ENCODE measurements around the gene PPP1R12B.
"Not testable (repeated sequence)": the region's sequence is repeated elsewhere in the genome, so short reads cannot be mapped to it uniquely, and the experiment has no call there.

Gene PPP1R12B

DNA sequence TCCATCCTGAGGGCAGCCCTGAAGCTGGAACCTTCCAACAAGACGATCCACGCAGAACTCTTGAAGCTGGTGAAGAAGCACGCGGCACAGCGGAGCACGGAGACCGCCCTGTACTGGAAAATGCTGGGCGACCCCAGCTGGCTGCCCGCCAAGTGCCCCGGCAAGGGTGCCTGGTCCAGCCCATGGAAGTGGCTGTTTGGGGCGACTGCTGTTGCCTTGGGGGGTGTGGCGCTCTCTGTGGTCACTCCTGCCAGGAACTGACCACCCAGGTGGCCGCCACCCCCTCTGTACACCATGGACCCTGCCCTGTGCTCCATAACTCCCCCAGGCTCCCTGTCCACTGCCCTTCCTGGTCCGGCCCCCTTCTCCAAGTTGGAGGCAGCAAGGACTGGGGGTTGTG, 90.8 kb downstream of the PPP1R12B start:
- ATAC-seq (ENCODE audit: insufficient read depth, low read depth) (no peak), DNase-seq (no peak)
- Histone ChIP-seq H3K27ac (ENCODE audit: low read length) (no peak overlapping the region), H3K36me3 (ENCODE audit: insufficient read depth, low read length) (peaks cover 41% of the 10 kb centered on the region), H4K20me1 (ENCODE audit: insufficient read depth, low read length) (no peaks in the 10 kb centered on the region), H3K4me2 (ENCODE audit: insufficient read depth, low read length) (no peak overlapping the region), H3K9me3 (ENCODE audit: insufficient read depth, low read length, severe bottlenecking) (no peaks in the 10 kb centered on the region), H3K79me2 (ENCODE audit: insufficient read depth, low read length) (no peaks in the 10 kb centered on the region), H3K9ac (ENCODE audit: low read depth, low read length) (no peak overlapping the region), H2AFZ (ENCODE audit: low read depth, low read length) (no peak overlapping the region), H3K27me3 (ENCODE audit: insufficient read depth, low read length, poor library complexity) (no peaks in the 10 kb centered on the region), H3K4me1 (ENCODE audit: insufficient read depth, low read length) (no peaks in the 10 kb centered on the region), H3K4me3 (ENCODE audit: low read depth in 1 of 2, low read length in 2 of 2) (no peak overlapping the region)
- TF ChIP-seq, protein P1, sequence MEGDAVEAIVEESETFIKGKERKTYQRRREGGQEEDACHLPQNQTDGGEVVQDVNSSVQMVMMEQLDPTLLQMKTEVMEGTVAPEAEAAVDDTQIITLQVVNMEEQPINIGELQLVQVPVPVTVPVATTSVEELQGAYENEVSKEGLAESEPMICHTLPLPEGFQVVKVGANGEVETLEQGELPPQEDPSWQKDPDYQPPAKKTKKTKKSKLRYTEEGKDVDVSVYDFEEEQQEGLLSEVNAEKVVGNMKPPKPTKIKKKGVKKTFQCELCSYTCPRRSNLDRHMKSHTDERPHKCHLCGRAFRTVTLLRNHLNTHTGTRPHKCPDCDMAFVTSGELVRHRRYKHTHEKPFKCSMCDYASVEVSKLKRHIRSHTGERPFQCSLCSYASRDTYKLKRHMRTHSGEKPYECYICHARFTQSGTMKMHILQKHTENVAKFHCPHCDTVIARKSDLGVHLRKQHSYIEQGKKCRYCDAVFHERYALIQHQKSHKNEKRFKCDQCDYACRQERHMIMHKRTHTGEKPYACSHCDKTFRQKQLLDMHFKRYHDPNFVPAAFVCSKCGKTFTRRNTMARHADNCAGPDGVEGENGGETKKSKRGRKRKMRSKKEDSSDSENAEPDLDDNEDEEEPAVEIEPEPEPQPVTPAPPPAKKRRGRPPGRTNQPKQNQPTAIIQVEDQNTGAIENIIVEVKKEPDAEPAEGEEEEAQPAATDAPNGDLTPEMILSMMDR (IDR thresholded peaks at IDR 0.05; ENCODE audit: borderline replicate concordance, extremely low read depth, low read length, poor library complexity, severe bottlenecking) = no peak
- TF ChIP-seq EZH2 (IDR thresholded peaks at IDR 0.05; ENCODE audit: borderline replicate concordance, low read depth, low read length, severe bottlenecking) = no peak

DNA sequence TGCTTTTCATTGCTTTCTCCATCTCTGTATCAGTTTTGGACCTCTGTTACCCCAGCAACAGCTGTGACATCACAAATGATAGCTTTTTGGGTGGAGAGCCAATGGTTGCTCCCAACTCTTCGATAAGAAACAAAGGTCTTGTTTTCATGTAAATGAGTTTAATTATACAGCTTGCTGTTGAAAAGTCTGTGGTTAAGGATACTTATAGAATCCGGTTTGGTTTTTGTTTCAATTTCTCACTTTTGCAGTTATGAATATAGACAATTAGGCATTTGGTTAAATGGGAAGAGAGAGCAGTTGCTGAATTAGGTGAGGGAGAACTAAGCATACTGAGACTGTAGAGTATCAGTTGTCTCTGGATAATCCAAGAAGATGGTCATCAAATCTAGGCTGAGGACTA, 99.6 kb downstream of the PPP1R12B start:
- not testable (repeated sequence) for H3K79me2 ChIP-seq (ENCODE audit: insufficient read depth, low read length); H3K4me1 ChIP-seq (ENCODE audit: insufficient read depth, low read length); H3K27me3 ChIP-seq (ENCODE audit: insufficient read depth, low read length, poor library complexity); H3K9me3 ChIP-seq (ENCODE audit: insufficient read depth, low read length, severe bottlenecking); H3K4me3 ChIP-seq (ENCODE audit: low read depth in 1 of 2, low read length in 2 of 2); H4K20me1 ChIP-seq (ENCODE audit: insufficient read depth, low read length); H3K9ac ChIP-seq (ENCODE audit: low read depth, low read length); H3K36me3 ChIP-seq (ENCODE audit: insufficient read depth, low read length); ATAC-seq (ENCODE audit: insufficient read depth, low read depth); DNase-seq; H3K27ac ChIP-seq (ENCODE audit: low read length); H2AFZ ChIP-seq (ENCODE audit: low read depth, low read length); H3K4me2 ChIP-seq (ENCODE audit: insufficient read depth, low read length)

DNA sequence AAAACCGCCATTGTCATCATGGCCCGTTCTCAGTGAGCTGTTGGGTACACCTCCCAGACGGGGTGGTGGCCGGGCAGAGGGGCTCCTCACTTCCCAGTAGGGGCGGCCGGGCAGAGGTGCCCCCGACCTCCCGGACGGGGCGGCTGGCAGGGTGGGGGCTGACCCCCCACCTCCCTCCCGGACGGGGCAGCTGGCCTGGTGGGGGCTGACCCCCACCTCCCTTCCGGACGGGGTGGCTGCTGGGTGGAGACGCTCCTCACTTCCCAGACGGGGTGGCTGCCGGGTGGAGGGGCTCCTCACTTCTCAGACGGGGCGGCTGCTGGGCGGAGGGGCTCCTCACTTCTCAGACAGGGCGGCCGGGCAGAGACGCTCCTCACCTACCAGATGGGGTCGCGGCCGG, 103.1 kb downstream of the PPP1R12B start:
- H3K9ac ChIP-seq (ENCODE audit: low read depth, low read length); H3K27ac ChIP-seq (ENCODE audit: low read length); H3K9me3 ChIP-seq (ENCODE audit: insufficient read depth, low read length, severe bottlenecking); H4K20me1 ChIP-seq (ENCODE audit: insufficient read depth, low read length); H3K79me2 ChIP-seq (ENCODE audit: insufficient read depth, low read length); H3K36me3 ChIP-seq (ENCODE audit: insufficient read depth, low read length); H3K4me2 ChIP-seq (ENCODE audit: insufficient read depth, low read length); H3K27me3 ChIP-seq (ENCODE audit: insufficient read depth, low read length, poor library complexity); H3K4me3 ChIP-seq (ENCODE audit: low read depth in 1 of 2, low read length in 2 of 2); DNase-seq; H3K4me1 ChIP-seq (ENCODE audit: insufficient read depth, low read length); H2AFZ ChIP-seq (ENCODE audit: low read depth, low read length); ATAC-seq (ENCODE audit: insufficient read depth, low read depth): not testable (repeated sequence)

DNA sequence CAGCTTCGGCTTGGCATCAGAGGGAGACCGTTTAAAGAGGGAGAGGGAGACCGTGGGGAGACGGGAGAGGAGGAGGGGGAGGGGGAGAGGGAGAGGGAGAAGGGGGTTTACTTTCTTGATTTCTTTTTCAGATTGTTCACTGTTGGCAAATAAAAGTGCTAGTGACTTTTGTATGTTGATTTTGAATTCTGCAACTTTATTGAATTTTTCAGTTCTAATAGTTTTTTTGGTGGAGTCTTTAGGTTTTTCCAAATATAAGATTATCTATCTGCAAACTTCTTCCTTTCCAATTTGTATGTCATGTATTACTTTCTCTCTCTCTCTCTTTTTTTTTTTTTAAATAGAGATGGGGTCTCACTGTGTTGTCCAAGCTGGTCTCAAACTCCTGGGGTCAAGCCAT, 104.0 kb downstream of the PPP1R12B start:
- TF ChIP-seq, protein P1 (IDR thresholded peaks at IDR 0.05; ENCODE audit: borderline replicate concordance, extremely low read depth, low read length, poor library complexity, severe bottlenecking) = no peak
- no peak for TF ChIP-seq EZH2 (IDR thresholded peaks at IDR 0.05; ENCODE audit: borderline replicate concordance, low read depth, low read length, severe bottlenecking)
- Histone ChIP-seq H3K4me2 (ENCODE audit: insufficient read depth, low read length) (no peak overlapping the region), H3K36me3 (ENCODE audit: insufficient read depth, low read length) (no peaks in the 10 kb centered on the region; the same call in 1 of the 2 replicates), H3K79me2 (ENCODE audit: insufficient read depth, low read length) (no peaks in the 10 kb centered on the region), H3K4me1 (ENCODE audit: insufficient read depth, low read length) (no peaks in the 10 kb centered on the region), H3K9ac (ENCODE audit: low read depth, low read length) (no peak overlapping the region), H3K27ac (ENCODE audit: low read length) (no peak overlapping the region), H2AFZ (ENCODE audit: low read depth, low read length) (no peak overlapping the region), H3K27me3 (ENCODE audit: insufficient read depth, low read length, poor library complexity) (no peaks in the 10 kb centered on the region), H3K9me3 (ENCODE audit: insufficient read depth, low read length, severe bottlenecking) (no peaks in the 10 kb centered on the region), H4K20me1 (ENCODE audit: insufficient read depth, low read length) (no peaks in the 10 kb centered on the region), H3K4me3 (ENCODE audit: low read depth in 1 of 2, low read length in 2 of 2) (no peak overlapping the region)
- DNase-seq = no peak
- ATAC-seq (ENCODE audit: insufficient read depth, low read depth) = no peak

DNA sequence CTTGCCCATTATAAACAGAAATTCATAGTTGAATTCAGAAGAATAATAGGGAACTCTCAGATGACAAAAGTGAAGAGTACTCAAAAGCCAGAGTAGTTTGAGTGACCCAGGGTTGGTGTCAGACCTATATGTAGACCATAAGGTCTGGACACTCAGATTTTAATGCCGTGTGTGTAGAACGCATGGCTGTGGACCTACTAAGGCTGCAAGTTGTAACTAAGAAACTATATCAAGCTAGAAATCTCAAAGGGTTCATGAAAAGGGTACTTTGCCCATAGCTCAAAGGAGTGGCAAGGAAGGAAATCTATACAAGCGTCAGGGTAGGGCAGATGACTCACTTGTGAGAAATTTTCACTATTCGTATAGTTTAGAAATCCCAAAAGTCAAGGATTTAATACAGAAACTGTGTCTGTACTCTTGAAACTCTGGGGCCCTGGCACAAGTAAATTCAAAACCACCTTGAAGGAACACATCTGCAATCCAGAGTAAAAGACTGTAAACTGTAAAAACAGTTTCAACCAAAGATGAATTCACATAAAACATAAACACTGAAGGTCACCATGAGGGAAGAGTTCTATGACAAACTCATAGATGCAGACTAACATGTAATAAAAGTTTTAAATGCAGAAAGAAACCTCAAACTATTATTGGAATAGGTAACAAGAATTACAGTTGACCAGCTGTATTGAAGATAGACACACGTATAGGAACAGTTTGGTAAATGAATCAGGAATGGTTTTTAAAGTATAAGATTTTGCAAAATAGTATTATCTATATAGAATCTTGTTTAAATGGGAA, 108.1 kb downstream of the PPP1R12B start:
- H3K4me2 ChIP-seq (ENCODE audit: insufficient read depth, low read length); H3K9ac ChIP-seq (ENCODE audit: low read depth, low read length); H3K36me3 ChIP-seq (ENCODE audit: insufficient read depth, low read length); H3K4me3 ChIP-seq (ENCODE audit: low read depth in 1 of 2, low read length in 2 of 2); H3K79me2 ChIP-seq (ENCODE audit: insufficient read depth, low read length); H3K4me1 ChIP-seq (ENCODE audit: insufficient read depth, low read length); H2AFZ ChIP-seq (ENCODE audit: low read depth, low read length); H3K9me3 ChIP-seq (ENCODE audit: insufficient read depth, low read length, severe bottlenecking); H3K27me3 ChIP-seq (ENCODE audit: insufficient read depth, low read length, poor library complexity); H4K20me1 ChIP-seq (ENCODE audit: insufficient read depth, low read length); H3K27ac ChIP-seq (ENCODE audit: low read length); DNase-seq; ATAC-seq (ENCODE audit: insufficient read depth, low read depth): not testable (repeated sequence)

DNA sequence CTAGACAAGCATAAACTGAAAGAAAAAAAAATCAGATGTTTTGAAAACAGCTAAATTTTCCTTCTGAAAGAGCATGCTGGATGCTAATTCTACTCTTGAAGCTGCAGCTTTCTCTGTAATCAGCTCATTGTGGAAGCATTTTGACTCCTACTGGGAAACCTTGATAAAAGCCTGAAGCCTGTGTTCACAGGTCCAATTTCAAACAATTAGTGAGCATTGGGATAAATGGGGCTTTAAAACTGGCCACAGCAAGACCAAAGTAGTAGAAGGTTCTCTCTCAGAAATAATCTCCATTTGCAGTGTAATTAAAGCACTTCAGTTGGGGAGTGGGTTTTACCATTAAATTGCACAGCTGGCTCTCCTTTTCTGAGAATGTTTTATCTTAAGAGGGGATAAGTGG, 110.2 kb downstream of the PPP1R12B start:
- H3K27me3 ChIP-seq (ENCODE audit: insufficient read depth, low read length, poor library complexity); H3K4me2 ChIP-seq (ENCODE audit: insufficient read depth, low read length); ATAC-seq (ENCODE audit: insufficient read depth, low read depth); H3K9me3 ChIP-seq (ENCODE audit: insufficient read depth, low read length, severe bottlenecking); H3K79me2 ChIP-seq (ENCODE audit: insufficient read depth, low read length); H3K4me3 ChIP-seq (ENCODE audit: low read depth in 1 of 2, low read length in 2 of 2); H3K36me3 ChIP-seq (ENCODE audit: insufficient read depth, low read length); H3K9ac ChIP-seq (ENCODE audit: low read depth, low read length); H2AFZ ChIP-seq (ENCODE audit: low read depth, low read length); H4K20me1 ChIP-seq (ENCODE audit: insufficient read depth, low read length); H3K27ac ChIP-seq (ENCODE audit: low read length); DNase-seq; H3K4me1 ChIP-seq (ENCODE audit: insufficient read depth, low read length): not testable (repeated sequence)
